Fibroblast of lung (primary cell): ENCODE results near the gene LRR1. TPM values are rescaled to one million over a fixed set of nuclear protein-coding genes. Genes with fewer than 3 reads are reported as not detected.

ENCODE experiments used
- DNase-seq, 2 donors: peaks; one replicate each; pipeline versions ENCODE4 v3.0.0 to v3.0.0-alpha.2; 2010; ENCODE audit warnings: low read depth in 2 of 2
- H2AFZ ChIP-seq: 2 replicates; pipeline ENCODE4 v1.5.1; 2012; ENCODE audit warnings: low read length, control low read depth, inconsistent platforms
- H3K27ac ChIP-seq: 2 replicates; pipeline ENCODE4 v1.5.1; 2011; ENCODE audit warnings: low read length, control low read depth; ENCODE audit not compliant: insufficient read depth
- H3K27me3 ChIP-seq: 2 replicates; pipeline ENCODE4 v1.5.1; 2011; ENCODE audit warnings: mild to moderate bottlenecking, low read length; ENCODE audit not compliant: control insufficient read depth, insufficient read depth
- H3K36me3 ChIP-seq: 2 replicates; pipeline ENCODE4 v1.5.1; 2011; ENCODE audit warnings: low read length; ENCODE audit not compliant: control insufficient read depth, insufficient read depth
- H3K4me1 ChIP-seq: 2 replicates; pipeline ENCODE4 v1.5.1; 2011; ENCODE audit warnings: low read length; ENCODE audit not compliant: control insufficient read depth, insufficient read depth; ENCODE audit errors: extremely low read depth
- H3K4me2 ChIP-seq: 2 replicates; pipeline ENCODE4 v1.5.1; 2011; ENCODE audit warnings: low read length, control low read depth; ENCODE audit not compliant: insufficient read depth; ENCODE audit errors: extremely low read depth
- H3K4me3 ChIP-seq, 4 experiments: fragments of 200-600 bp in 1 of 4; sonication (generic) in 1 of 4; replicated peaks in 1 of 4; 2 replicates each; pipeline ENCODE4 v1.5.1; 2011 to 2016; ENCODE audit warnings: low read length in 4 of 4, low read depth in 3 of 4, mild to moderate bottlenecking in 3 of 4, control low read depth in 2 of 4, inconsistent platforms in 1 of 4, mixed read lengths in 1 of 4; ENCODE audit not compliant: insufficient read depth in 1 of 4; ENCODE audit errors: control extremely low read depth in 1 of 4
- H3K79me2 ChIP-seq: 2 replicates; pipeline ENCODE4 v1.5.1; 2012; ENCODE audit warnings: mild to moderate bottlenecking, low read length, inconsistent platforms; ENCODE audit not compliant: control insufficient read depth, insufficient read depth
- H3K9ac ChIP-seq: 2 replicates; pipeline ENCODE4 v1.5.1; 2011; ENCODE audit warnings: mild to moderate bottlenecking, low read length, control low read depth; ENCODE audit not compliant: insufficient read depth
- H3K9me3 ChIP-seq: 2 replicates; pipeline ENCODE4 v1.5.1; 2012; ENCODE audit warnings: low read depth, low read length; ENCODE audit not compliant: control insufficient read depth, insufficient read depth
- H4K20me1 ChIP-seq: 2 replicates; pipeline ENCODE4 v1.5.1; 2011; ENCODE audit warnings: low read length; ENCODE audit not compliant: control insufficient read depth, insufficient read depth; ENCODE audit errors: extremely low read depth
- EZH2 ChIP-seq: IDR thresholded peaks from 2 replicates; pipeline ENCODE4 v1.5.1; 2012; ENCODE audit warnings: low read length, control low read depth, mild to moderate bottlenecking; ENCODE audit errors: missing control alignments
- polyA plus RNA-seq, 2 donors: library from polyadenylated mRNA; depleted of rRNA in 1 of 2; stranded (reverse) in 1 of 2; unstranded in 1 of 2; fragments of >200 nt; gene quantifications; 2 replicates each; pipeline ENCODE4 v1.2.1, GENCODE V29; 2011 to 2012; ENCODE audit warnings: missing spikeins in 1 of 2
- total RNA-seq: library from RNA; depleted of rRNA; stranded (reverse); fragments of >200 nt; gene quantifications from 2 replicates; pipeline ENCODE4 v1.2.1, GENCODE V29; 2014
- TF ChIP-seq, protein P1 (sequence below), 2 donors: IDR thresholded peaks in 1 of 2; conservative IDR thresholded peaks in 1 of 2; 1 replicate in 1 of 2; 2 replicates in 1 of 2; pipeline ENCODE4 v1.5.1; 2011 to 2012; ENCODE audit warnings: low read length in 2 of 2, control low read depth in 1 of 2, inconsistent platforms in 1 of 2, low read depth in 1 of 2, mild to moderate bottlenecking in 1 of 2

The LRR1 gene
- total and polyA plus RNA-seq, 2 donors (not counting 1 experiment from before 2014, with no cell fraction given), result 10.7 to 10.9 TPM

DNA sequence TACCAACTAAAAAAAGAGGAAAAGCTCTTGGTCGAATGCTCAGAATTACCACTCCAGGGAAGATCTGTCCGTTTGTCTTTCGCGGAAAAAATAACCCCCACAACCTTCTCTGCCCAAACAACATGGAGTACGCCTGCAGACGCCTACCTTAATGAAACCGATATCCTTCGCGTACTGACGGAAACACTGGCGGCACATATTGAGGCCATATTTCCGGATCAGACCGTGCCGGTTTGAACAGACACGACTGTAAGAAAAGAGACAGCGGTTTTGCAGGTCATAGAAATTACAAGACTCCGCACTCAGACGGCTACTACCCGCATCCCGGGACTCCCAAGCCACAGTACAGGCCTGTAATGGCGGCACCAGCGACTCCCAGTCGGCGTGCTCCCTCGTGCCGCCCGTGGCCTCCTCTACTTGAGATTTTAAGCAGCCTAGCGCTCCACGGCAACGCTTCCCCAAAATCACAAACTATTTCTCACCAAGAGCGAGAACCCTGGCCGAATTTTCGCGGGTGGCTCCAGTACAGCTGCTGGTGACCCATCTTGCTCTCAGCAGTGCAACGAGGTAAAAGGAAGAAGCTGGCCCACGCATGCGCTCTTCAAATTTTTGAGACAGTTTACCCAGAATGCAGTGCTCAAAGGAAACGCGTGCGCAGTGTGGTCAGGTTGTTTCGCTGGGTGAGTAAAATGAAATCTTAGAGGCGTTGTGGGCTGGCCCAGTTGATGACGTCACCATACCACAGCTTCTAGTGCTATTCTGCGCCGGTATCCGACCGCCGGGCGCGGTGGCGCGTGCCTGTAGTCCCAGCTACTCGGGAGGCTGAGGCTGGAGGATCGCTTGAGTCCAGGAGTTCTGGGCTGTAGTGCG lies 12.7 kb upstream of the LRR1 start, which contains the start of gene RPS29:
Gene RPS29, minus strand, starts transcription at position 578 of the 870 bp plus-strand sequence. Its CDS starts 34 bp downstream, at position 544.
- Histone ChIP-seq H3K4me1 (no peaks in the 10 kb centered on the region), H3K79me2 (peaks cover 47% of the 10 kb centered on the region), H3K4me3 (peak within 1 kb of the TSS; percentile 68 to 97 (median 96)), H3K9me3 (no peaks in the 10 kb centered on the region), H2AFZ (peak within 1 kb of the TSS; percentile 43), H4K20me1 (no peaks in the 10 kb centered on the region), H3K4me2 (peak within 1 kb of the TSS; percentile 75), H3K27me3 (no peaks in the 10 kb centered on the region), H3K9ac (peak within 1 kb of the TSS; percentile 87), H3K27ac (peak within 1 kb of the TSS; percentile 97), H3K36me3 (peaks cover 9% of the 10 kb centered on the region)
- no peak for TF ChIP-seq EZH2
- TF ChIP-seq, protein P1, sequence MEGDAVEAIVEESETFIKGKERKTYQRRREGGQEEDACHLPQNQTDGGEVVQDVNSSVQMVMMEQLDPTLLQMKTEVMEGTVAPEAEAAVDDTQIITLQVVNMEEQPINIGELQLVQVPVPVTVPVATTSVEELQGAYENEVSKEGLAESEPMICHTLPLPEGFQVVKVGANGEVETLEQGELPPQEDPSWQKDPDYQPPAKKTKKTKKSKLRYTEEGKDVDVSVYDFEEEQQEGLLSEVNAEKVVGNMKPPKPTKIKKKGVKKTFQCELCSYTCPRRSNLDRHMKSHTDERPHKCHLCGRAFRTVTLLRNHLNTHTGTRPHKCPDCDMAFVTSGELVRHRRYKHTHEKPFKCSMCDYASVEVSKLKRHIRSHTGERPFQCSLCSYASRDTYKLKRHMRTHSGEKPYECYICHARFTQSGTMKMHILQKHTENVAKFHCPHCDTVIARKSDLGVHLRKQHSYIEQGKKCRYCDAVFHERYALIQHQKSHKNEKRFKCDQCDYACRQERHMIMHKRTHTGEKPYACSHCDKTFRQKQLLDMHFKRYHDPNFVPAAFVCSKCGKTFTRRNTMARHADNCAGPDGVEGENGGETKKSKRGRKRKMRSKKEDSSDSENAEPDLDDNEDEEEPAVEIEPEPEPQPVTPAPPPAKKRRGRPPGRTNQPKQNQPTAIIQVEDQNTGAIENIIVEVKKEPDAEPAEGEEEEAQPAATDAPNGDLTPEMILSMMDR (conservative IDR thresholded peaks at IDR 0.05 in 1 of 2, IDR thresholded peaks at IDR 0.05 in 1 of 2; ENCODE audit: low read depth in 1 of 2, low read length in 2 of 2), result no peak
- peak; percentile 97 to 100 for DNase-seq

DNA sequence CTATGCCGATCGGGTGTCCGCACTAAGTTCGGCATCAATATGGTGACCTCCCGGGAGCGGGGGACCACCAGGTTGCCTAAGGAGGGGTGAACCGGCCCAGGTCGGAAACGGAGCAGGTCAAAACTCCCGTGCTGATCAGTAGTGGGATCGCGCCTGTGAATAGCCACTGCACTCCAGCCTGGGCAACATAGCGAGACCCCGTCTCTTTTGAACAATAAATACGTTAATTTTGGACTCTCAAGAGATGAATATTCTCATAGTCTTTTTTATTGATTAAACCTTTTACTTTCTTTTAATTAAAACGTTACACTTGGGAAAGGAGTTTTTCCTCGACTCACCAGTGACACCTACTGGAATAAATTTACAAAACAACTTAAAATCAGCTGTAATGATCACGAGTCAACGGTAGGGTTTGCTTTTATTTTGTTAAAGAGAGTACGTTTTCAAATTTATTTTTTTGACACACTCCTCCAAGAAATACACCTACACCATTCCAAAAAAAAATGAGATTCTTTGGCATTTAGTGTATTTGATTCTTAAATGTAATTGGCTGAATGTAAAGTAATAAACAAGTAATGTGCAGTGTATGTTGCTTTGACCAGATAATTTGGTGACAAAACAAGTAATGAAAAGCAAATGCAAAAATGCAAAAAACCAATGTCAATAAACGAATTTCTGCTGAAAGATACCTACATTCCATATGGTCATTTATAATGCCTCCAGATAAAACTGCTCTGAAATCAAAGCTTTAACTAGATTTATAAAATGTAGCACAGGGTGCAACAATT lies 11.9 kb upstream of the LRR1 start:
- H3K27me3 ChIP-seq, result no peaks in the 10 kb centered on the region
- H2AFZ ChIP-seq, result peak overlapping the region; percentile 43
- no peak overlapping the region for H3K9ac ChIP-seq
- no peaks in the 10 kb centered on the region for H3K9me3 ChIP-seq
- peaks cover 9% of the 10 kb centered on the region for H3K36me3 ChIP-seq
- H3K79me2 ChIP-seq, result peaks cover 41% of the 10 kb centered on the region
- TF ChIP-seq, protein P1 (conservative IDR thresholded peaks at IDR 0.05 in 1 of 2, IDR thresholded peaks at IDR 0.05 in 1 of 2; ENCODE audit: low read depth in 1 of 2, low read length in 2 of 2), result peak; percentile 56 to 68
- no peak for TF ChIP-seq EZH2
- no peaks in the 10 kb centered on the region for H4K20me1 ChIP-seq
- DNase-seq, result peak; percentile 73 to 89
- peak overlapping the region; percentile 5 for H3K27ac ChIP-seq
- H3K4me2 ChIP-seq, result peak overlapping the region; percentile 58
- no peaks in the 10 kb centered on the region for H3K4me1 ChIP-seq
- peak overlapping the region; percentile 23 to 50 (median 26) for H3K4me3 ChIP-seq

DNA sequence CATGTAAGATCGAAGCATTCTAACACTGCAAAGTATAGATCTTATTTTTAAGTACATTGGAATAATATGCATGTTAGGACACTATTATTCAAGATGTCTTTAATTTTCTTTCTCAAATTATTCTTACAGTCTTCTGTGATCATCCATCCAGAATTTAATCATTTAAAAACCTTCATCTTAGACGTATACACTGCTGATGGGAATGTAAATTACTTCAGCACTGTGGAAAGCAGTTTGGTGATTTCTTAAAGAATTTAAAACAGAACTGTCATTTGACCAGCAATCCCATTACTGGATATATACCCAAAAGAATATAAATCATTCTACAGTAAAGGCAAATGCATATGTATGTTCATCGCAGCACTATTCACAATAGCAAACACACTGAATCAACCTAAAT lies 9.4 kb upstream of the LRR1 start:
- H3K9me3 ChIP-seq, result no peaks in the 10 kb centered on the region
- TF ChIP-seq EZH2, result no peak
- TF ChIP-seq, protein P1 (conservative IDR thresholded peaks at IDR 0.05 in 1 of 2, IDR thresholded peaks at IDR 0.05 in 1 of 2; ENCODE audit: low read depth in 1 of 2, low read length in 2 of 2), result no peak
- H3K4me3 ChIP-seq, result no peak overlapping the region
- H3K79me2 ChIP-seq, result peaks cover 18% of the 10 kb centered on the region
- H3K27me3 ChIP-seq, result no peaks in the 10 kb centered on the region
- no peak for DNase-seq
- H3K36me3 ChIP-seq, result no peaks in the 10 kb centered on the region
- no peak overlapping the region for H3K27ac ChIP-seq
- H4K20me1 ChIP-seq, result no peaks in the 10 kb centered on the region
- no peak overlapping the region for H2AFZ ChIP-seq
- H3K4me1 ChIP-seq, result no peaks in the 10 kb centered on the region
- no peak overlapping the region for H3K4me2 ChIP-seq
- no peak overlapping the region for H3K9ac ChIP-seq
